ENCODE data around the gene OSBPL7.

DNA sequence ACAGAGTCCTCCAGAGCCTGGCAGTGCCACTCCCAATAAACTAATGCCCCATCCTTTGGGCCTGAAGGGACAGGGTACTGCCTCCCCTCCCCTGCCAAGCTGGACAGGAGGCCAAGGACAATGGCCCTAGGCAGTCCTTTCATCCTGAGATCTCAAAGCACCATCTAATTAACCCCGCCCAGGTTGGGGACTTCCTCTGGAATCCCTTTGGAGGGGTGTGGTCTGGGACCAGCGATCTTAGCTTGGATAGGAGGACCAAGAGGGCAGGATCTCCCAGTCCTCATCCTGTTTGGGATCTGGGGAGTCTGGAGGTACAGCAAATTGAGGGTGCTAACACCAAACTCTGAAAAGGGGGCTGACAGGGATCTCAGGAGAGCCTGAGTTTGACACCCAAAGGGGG is 47.5 kb upstream of the OSBPL7 start:
- TF ChIP-seq POLR2A (IDR thresholded peaks at IDR 0.05) (no peak), POLR2AphosphoS5 (IDR thresholded peaks at IDR 0.05) (no peak), EP300 (IDR thresholded peaks at IDR 0.05) (no peak)
- TF ChIP-seq, protein P1, sequence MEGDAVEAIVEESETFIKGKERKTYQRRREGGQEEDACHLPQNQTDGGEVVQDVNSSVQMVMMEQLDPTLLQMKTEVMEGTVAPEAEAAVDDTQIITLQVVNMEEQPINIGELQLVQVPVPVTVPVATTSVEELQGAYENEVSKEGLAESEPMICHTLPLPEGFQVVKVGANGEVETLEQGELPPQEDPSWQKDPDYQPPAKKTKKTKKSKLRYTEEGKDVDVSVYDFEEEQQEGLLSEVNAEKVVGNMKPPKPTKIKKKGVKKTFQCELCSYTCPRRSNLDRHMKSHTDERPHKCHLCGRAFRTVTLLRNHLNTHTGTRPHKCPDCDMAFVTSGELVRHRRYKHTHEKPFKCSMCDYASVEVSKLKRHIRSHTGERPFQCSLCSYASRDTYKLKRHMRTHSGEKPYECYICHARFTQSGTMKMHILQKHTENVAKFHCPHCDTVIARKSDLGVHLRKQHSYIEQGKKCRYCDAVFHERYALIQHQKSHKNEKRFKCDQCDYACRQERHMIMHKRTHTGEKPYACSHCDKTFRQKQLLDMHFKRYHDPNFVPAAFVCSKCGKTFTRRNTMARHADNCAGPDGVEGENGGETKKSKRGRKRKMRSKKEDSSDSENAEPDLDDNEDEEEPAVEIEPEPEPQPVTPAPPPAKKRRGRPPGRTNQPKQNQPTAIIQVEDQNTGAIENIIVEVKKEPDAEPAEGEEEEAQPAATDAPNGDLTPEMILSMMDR (IDR thresholded peaks at IDR 0.05) = no peak

Data from gastroesophageal sphincter (tissue), 3 donors.